HEK293 (cell line): Measurements from ENCODE around the gene HTR2C.
"Not testable (repeated sequence)": the region's sequence is repeated elsewhere in the genome, so short reads cannot be mapped to it uniquely, and the experiment has no call there.

Source experiments
- IKZF3 ChIP-seq: fragments of 450-650 bp; IDR thresholded peaks from 2 replicates; pipeline ENCODE4 v1.5.0; 2018; ENCODE audit warnings: missing biosample characterization, mild to moderate bottlenecking, missing genetic modification characterization, moderate library complexity
- KLF16 ChIP-seq: fragments of 450-650 bp; formaldehyde crosslinking; IDR thresholded peaks from 2 replicates; pipeline ENCODE4 v1.5.1; 2017; ENCODE audit warnings: missing biosample characterization, missing genetic modification characterization
- ZBTB7A ChIP-seq: fragments of 450-650 bp; formaldehyde crosslinking; IDR thresholded peaks from 2 replicates; pipeline ENCODE4 v1.5.1; 2016; ENCODE audit warnings: low read depth, missing biosample characterization, missing genetic modification characterization
- ZNF121 ChIP-seq: fragments of 450-650 bp; formaldehyde crosslinking; IDR thresholded peaks from 2 replicates; pipeline ENCODE4 v1.5.1; 2016; ENCODE audit warnings: missing biosample characterization, missing genetic modification characterization
- ZNF549 ChIP-seq: fragments of 450-650 bp; IDR thresholded peaks from 2 replicates; pipeline ENCODE4 v1.5.1; 2018; ENCODE audit warnings: missing biosample characterization, missing genetic modification characterization, mild to moderate bottlenecking, inconsistent platforms, moderate library complexity
- TF ChIP-seq, protein P1 (sequence below): fragments of 450-650 bp; formaldehyde crosslinking; IDR thresholded peaks from 2 replicates; pipeline ENCODE4 v1.5.1; 2016; ENCODE audit warnings: missing biosample characterization, missing genetic modification characterization
- TF ChIP-seq, protein P2 (sequence below): fragments of 450-650 bp; formaldehyde crosslinking; IDR thresholded peaks from 2 replicates; pipeline ENCODE4 v1.5.1; 2016; ENCODE audit warnings: missing biosample characterization, missing genetic modification characterization
- TF ChIP-seq, protein P3 (sequence below): fragments of 450-650 bp; formaldehyde crosslinking; IDR thresholded peaks from 2 replicates; pipeline ENCODE4 v1.5.1; 2016; ENCODE audit warnings: missing biosample characterization, missing genetic modification characterization
- TF ChIP-seq, protein P4 (sequence below): fragments of 450-650 bp; formaldehyde crosslinking; IDR thresholded peaks from 2 replicates; pipeline ENCODE4 v1.5.1; 2016; ENCODE audit warnings: missing biosample characterization, missing genetic modification characterization
- TF ChIP-seq, protein P5 (sequence below): fragments of 450-650 bp; formaldehyde crosslinking; IDR thresholded peaks from 2 replicates; pipeline ENCODE4 v1.5.1; 2016; ENCODE audit warnings: missing biosample characterization, missing genetic modification characterization

DNA sequence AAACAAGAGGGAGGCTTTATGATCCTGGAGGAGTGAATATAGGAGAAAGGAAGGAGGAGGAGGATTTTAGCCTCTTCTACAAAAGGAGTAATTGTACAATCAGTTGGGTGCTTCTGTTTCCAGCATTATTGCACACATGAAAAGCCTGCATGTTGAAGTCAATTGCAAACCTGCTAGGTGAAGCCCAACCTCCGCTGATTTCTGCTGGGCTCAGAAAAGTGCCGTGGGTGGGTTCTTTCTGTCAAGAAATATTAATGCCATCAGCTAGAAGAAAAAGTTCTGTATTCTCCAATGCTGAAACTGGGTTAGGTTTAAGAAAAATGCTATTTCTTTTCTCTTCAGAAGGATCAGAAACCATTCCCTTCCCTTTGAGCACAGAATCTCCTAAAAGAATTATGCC is 349.4 kb downstream of the HTR2C start:
- not testable (repeated sequence) for TF ChIP-seq IKZF3 (tag by site-specific recombination); ZNF121; ZNF549 (tag by site-specific recombination); KLF16 (tag by site-specific recombination); ZBTB7A (tag by site-specific recombination)
- TF ChIP-seq, protein P1, sequence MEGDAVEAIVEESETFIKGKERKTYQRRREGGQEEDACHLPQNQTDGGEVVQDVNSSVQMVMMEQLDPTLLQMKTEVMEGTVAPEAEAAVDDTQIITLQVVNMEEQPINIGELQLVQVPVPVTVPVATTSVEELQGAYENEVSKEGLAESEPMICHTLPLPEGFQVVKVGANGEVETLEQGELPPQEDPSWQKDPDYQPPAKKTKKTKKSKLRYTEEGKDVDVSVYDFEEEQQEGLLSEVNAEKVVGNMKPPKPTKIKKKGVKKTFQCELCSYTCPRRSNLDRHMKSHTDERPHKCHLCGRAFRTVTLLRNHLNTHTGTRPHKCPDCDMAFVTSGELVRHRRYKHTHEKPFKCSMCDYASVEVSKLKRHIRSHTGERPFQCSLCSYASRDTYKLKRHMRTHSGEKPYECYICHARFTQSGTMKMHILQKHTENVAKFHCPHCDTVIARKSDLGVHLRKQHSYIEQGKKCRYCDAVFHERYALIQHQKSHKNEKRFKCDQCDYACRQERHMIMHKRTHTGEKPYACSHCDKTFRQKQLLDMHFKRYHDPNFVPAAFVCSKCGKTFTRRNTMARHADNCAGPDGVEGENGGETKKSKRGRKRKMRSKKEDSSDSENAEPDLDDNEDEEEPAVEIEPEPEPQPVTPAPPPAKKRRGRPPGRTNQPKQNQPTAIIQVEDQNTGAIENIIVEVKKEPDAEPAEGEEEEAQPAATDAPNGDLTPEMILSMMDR (tag by site-specific recombination): not testable (repeated sequence)
- TF ChIP-seq, protein P2, sequence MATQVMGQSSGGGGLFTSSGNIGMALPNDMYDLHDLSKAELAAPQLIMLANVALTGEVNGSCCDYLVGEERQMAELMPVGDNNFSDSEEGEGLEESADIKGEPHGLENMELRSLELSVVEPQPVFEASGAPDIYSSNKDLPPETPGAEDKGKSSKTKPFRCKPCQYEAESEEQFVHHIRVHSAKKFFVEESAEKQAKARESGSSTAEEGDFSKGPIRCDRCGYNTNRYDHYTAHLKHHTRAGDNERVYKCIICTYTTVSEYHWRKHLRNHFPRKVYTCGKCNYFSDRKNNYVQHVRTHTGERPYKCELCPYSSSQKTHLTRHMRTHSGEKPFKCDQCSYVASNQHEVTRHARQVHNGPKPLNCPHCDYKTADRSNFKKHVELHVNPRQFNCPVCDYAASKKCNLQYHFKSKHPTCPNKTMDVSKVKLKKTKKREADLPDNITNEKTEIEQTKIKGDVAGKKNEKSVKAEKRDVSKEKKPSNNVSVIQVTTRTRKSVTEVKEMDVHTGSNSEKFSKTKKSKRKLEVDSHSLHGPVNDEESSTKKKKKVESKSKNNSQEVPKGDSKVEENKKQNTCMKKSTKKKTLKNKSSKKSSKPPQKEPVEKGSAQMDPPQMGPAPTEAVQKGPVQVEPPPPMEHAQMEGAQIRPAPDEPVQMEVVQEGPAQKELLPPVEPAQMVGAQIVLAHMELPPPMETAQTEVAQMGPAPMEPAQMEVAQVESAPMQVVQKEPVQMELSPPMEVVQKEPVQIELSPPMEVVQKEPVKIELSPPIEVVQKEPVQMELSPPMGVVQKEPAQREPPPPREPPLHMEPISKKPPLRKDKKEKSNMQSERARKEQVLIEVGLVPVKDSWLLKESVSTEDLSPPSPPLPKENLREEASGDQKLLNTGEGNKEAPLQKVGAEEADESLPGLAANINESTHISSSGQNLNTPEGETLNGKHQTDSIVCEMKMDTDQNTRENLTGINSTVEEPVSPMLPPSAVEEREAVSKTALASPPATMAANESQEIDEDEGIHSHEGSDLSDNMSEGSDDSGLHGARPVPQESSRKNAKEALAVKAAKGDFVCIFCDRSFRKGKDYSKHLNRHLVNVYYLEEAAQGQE (tag by site-specific recombination): not testable (repeated sequence)
- TF ChIP-seq, protein P3, sequence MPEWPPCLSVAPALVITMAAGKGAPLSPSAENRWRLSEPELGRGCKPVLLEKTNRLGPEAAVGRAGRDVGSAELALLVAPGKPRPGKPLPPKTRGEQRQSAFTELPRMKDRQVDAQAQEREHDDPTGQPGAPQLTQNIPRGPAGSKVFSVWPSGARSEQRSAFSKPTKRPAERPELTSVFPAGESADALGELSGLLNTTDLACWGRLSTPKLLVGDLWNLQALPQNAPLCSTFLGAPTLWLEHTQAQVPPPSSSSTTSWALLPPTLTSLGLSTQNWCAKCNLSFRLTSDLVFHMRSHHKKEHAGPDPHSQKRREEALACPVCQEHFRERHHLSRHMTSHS (tag by site-specific recombination): not testable (repeated sequence)
- TF ChIP-seq, protein P4, sequence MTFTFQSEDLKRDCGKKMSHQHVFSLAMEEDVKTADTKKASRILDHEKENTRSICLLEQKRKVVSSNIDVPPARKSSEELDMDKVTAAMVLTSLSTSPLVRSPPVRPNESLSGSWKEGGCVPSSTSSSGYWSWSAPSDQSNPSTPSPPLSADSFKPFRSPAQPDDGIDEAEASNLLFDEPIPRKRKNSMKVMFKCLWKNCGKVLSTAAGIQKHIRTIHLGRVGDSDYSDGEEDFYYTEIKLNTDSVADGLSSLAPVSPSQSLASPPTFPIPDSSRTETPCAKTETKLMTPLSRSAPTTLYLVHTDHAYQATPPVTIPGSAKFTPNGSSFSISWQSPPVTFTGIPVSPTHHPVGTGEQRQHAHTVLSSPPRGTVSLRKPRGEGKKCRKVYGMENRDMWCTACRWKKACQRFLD (tag by site-specific recombination): not testable (repeated sequence)
- TF ChIP-seq, protein P5, sequence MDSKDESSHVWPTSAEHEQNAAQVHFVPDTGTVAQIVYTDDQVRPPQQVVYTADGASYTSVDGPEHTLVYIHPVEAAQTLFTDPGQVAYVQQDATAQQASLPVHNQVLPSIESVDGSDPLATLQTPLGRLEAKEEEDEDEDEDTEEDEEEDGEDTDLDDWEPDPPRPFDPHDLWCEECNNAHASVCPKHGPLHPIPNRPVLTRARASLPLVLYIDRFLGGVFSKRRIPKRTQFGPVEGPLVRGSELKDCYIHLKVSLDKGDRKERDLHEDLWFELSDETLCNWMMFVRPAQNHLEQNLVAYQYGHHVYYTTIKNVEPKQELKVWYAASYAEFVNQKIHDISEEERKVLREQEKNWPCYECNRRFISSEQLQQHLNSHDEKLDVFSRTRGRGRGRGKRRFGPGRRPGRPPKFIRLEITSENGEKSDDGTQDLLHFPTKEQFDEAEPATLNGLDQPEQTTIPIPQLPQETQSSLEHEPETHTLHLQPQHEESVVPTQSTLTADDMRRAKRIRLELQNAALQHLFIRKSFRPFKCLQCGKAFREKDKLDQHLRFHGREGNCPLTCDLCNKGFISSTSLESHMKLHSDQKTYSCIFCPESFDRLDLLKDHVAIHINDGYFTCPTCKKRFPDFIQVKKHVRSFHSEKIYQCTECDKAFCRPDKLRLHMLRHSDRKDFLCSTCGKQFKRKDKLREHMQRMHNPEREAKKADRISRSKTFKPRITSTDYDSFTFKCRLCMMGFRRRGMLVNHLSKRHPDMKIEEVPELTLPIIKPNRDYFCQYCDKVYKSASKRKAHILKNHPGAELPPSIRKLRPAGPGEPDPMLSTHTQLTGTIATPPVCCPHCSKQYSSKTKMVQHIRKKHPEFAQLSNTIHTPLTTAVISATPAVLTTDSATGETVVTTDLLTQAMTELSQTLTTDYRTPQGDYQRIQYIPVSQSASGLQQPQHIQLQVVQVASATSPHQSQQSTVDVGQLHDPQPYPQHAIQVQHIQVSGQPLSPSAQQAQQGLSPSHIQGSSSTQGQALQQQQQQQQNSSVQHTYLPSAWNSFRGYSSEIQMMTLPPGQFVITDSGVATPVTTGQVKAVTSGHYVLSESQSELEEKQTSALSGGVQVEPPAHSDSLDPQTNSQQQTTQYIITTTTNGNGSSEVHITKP: not testable (repeated sequence)
